Brain microvascular endothelial cell (primary cell): ENCODE measurements around the gene LAMTOR5.
A peak's percentile ranks its signal among the peaks of the same experiment; 100 is the strongest.
"Not testable (repeated sequence)": the region's sequence is repeated elsewhere in the genome, so short reads cannot be mapped to it uniquely, and the experiment has no call there.

Experiments
- DNase-seq: peaks from one replicate; pipeline ENCODE4 v3.0.0-alpha.2; 2020
- H3K27ac ChIP-seq: fragments of 250-450 bp; sonication (Bioruptor Pico); 2 replicates; pipeline ENCODE4 v1.5.1; 2020; ENCODE audit warnings: mild to moderate bottlenecking, moderate library complexity
- H3K27me3 ChIP-seq: fragments of 250-450 bp; sonication (Bioruptor Pico); replicated peaks from 2 replicates; pipeline ENCODE4 v1.5.1; 2020; ENCODE audit warnings: mild to moderate bottlenecking
- H3K36me3 ChIP-seq: fragments of 250-450 bp; sonication (Bioruptor Pico); replicated peaks from 2 replicates; pipeline ENCODE4 v1.5.1; 2020; ENCODE audit warnings: mild to moderate bottlenecking
- H3K4me3 ChIP-seq: 2 replicates; pipeline ENCODE4 v1.5.1; 2011; ENCODE audit warnings: low read depth, mild to moderate bottlenecking, control low read depth, low read length, moderate library complexity
- in situ Hi-C: cut with HindIII; loops from 2 replicates; pipeline ENCODE4 v1.10.0; 2017; ENCODE audit warnings: low sequenced_read_pairs, low pct_ligation_motif_present
- TF ChIP-seq, protein P1 (sequence below): IDR thresholded peaks from 2 replicates; pipeline ENCODE4 v1.5.1; 2011; ENCODE audit warnings: low read depth, mild to moderate bottlenecking, moderate library complexity, low read length, control low read depth, inconsistent platforms; ENCODE audit errors: missing control alignments

Gene LAMTOR5

GRCh38 chr1:110450929-110451328 is 43.4 kb upstream of the LAMTOR5 start, which contains the start of gene PROK1:
Gene PROK1, plus strand, starts transcription at chr1:110451149. Its CDS starts 68 bp downstream, at chr1:110451217.
- TF ChIP-seq, protein P1, sequence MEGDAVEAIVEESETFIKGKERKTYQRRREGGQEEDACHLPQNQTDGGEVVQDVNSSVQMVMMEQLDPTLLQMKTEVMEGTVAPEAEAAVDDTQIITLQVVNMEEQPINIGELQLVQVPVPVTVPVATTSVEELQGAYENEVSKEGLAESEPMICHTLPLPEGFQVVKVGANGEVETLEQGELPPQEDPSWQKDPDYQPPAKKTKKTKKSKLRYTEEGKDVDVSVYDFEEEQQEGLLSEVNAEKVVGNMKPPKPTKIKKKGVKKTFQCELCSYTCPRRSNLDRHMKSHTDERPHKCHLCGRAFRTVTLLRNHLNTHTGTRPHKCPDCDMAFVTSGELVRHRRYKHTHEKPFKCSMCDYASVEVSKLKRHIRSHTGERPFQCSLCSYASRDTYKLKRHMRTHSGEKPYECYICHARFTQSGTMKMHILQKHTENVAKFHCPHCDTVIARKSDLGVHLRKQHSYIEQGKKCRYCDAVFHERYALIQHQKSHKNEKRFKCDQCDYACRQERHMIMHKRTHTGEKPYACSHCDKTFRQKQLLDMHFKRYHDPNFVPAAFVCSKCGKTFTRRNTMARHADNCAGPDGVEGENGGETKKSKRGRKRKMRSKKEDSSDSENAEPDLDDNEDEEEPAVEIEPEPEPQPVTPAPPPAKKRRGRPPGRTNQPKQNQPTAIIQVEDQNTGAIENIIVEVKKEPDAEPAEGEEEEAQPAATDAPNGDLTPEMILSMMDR: no peak
- in situ Hi-C loops: no loop called here
- H3K27ac ChIP-seq: no peak within 1 kb of the TSS
- H3K27me3 ChIP-seq: peaks cover 24% of the 10 kb centered on the region
- no peaks in the 10 kb centered on the region for H3K36me3 ChIP-seq
- no peak for DNase-seq
- no peak within 1 kb of the TSS for H3K4me3 ChIP-seq

GRCh38 chr1:110449661-110450651 is 42.5 kb upstream of the LAMTOR5 start:
- no peak for DNase-seq
- Histone ChIP-seq H3K27me3 (peaks cover 24% of the 10 kb centered on the region), H3K27ac (no peak overlapping the region), H3K36me3 (no peaks in the 10 kb centered on the region), H3K4me3 (no peak overlapping the region)
- in situ Hi-C loops: no loop called here
- TF ChIP-seq, protein P1: no peak

- TF ChIP-seq, protein P1: no peak
- H3K27ac ChIP-seq: no peak overlapping the region
- H3K27me3 ChIP-seq: no peaks in the 10 kb centered on the region
- no peak overlapping the region for H3K4me3 ChIP-seq
- no peak for DNase-seq
- no peaks in the 10 kb centered on the region for H3K36me3 ChIP-seq
- in situ Hi-C loops: no loop called here
Observed at GRCh38 chr1:110444561-110444960, 37.1 kb upstream of the LAMTOR5 start.

- H3K27ac ChIP-seq: no peak overlapping the region
- TF ChIP-seq, protein P1: no peak
- in situ Hi-C loops: no loop called here
- no peaks in the 10 kb centered on the region for H3K36me3 ChIP-seq
- H3K27me3 ChIP-seq: no peaks in the 10 kb centered on the region
- DNase-seq: no peak
- H3K4me3 ChIP-seq: no peak overlapping the region
Observed at GRCh38 chr1:110443451-110443850, 36.0 kb upstream of the LAMTOR5 start.

DNA sequence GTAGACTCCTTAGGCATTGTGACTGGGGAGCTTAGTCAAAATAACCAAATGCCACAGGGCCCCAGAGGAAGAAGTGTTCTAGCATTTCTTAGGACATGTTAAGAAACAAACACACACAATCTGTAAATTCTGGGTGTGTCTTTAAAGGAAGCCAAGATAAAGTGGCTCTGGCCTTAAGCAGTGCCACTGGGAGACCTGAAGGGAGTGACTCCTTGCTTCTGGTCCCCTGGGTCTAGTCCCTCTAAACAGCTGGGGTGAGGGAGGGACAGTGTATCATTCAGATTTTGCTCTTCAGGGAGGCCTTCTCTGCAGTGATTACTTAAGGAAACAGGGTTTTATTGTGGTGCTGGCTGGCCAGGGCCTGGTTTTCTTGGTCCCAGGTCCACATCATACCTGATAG is 34.4 kb upstream of the LAMTOR5 start:
- TF ChIP-seq, protein P1: no peak
- Histone ChIP-seq H3K4me3 (no peak overlapping the region), H3K27ac (no peak overlapping the region), H3K27me3 (no peaks in the 10 kb centered on the region), H3K36me3 (no peaks in the 10 kb centered on the region)
- in situ Hi-C loops: no loop called here
- DNase-seq: no peak

- DNase-seq: peak; percentile 7
- no peaks in the 10 kb centered on the region for H3K27me3 ChIP-seq
- in situ Hi-C loops: no loop called here
- TF ChIP-seq, protein P1: no peak
- no peak overlapping the region for H3K27ac ChIP-seq
- no peak overlapping the region for H3K4me3 ChIP-seq
- H3K36me3 ChIP-seq: no peaks in the 10 kb centered on the region
Observed at GRCh38 chr1:110440877-110441276, 33.4 kb upstream of the LAMTOR5 start.

- H3K27me3 ChIP-seq, in situ Hi-C loops, H3K27ac ChIP-seq, DNase-seq, H3K36me3 ChIP-seq, H3K4me3 ChIP-seq: not testable (repeated sequence)
Observed at GRCh38 chr1:110439873-110440272, 32.4 kb upstream of the LAMTOR5 start.
